GM23338 (cell line): ENCODE data around the gene CCNYL1.
A peak's percentile ranks its signal among the peaks of the same experiment; 100 is the strongest.

Experiments
- CREB1 ChIP-seq: fragments of 250-450 bp; sonication (Bioruptor Pico); IDR thresholded peaks from 2 replicates; pipeline ENCODE4 v1.5.0; 2020; ENCODE audit warnings: low read depth, mild to moderate bottlenecking, moderate library complexity
- EZH2 ChIP-seq: fragments of 200-600 bp; sonication (generic); IDR thresholded peaks from one replicate; pipeline ENCODE4 v1.8.0; 2017; ENCODE audit warnings: antibody characterized with exemption, mild to moderate bottlenecking, low read depth; ENCODE audit not compliant: unreplicated experiment
- EZH2phosphoT487 ChIP-seq: fragments of 200-600 bp; sonication (generic); IDR thresholded peaks from one replicate; pipeline ENCODE4 v1.8.1; 2018; ENCODE audit warnings: antibody characterized with exemption; ENCODE audit not compliant: unreplicated experiment
- JUNB ChIP-seq: IDR thresholded peaks from one replicate; pipeline ENCODE4 v1.6.1; 2016; ENCODE audit warnings: antibody characterized with exemption; ENCODE audit not compliant: unreplicated experiment
- NANOG ChIP-seq: IDR thresholded peaks from 2 replicates; pipeline ENCODE4 v1.6.1; 2016; ENCODE audit warnings: antibody characterized with exemption, borderline replicate concordance
- POLR2AphosphoS5 ChIP-seq: IDR thresholded peaks from 2 replicates; pipeline ENCODE4 v1.6.1; 2016; ENCODE audit warnings: antibody characterized with exemption, low read depth
- STAT1 ChIP-seq: IDR thresholded peaks from one replicate; pipeline ENCODE4 v1.6.1; 2016; ENCODE audit warnings: antibody characterized with exemption; ENCODE audit not compliant: unreplicated experiment
- ZNF114 ChIP-seq: fragments of 250-450 bp; sonication (Bioruptor Pico); IDR thresholded peaks from 2 replicates; pipeline ENCODE4 v1.5.0; 2020; ENCODE audit warnings: mild to moderate bottlenecking, moderate library complexity
- TF ChIP-seq, protein P1 (sequence below), 2 experiments: fragments of 200-600 bp in 1 of 2; sonication (generic) in 1 of 2; conservative IDR thresholded peaks; 2 replicates each; pipeline versions ENCODE4 v1.5.1 to v1.6.1; 2016 to 2017; ENCODE audit warnings: antibody characterized with exemption in 2 of 2, low read depth in 2 of 2, mild to moderate bottlenecking in 2 of 2, moderate library complexity in 1 of 2
- TF ChIP-seq, protein P2 (sequence below): IDR thresholded peaks from one replicate; pipeline ENCODE4 v1.6.1; 2018; ENCODE audit warnings: antibody characterized with exemption; ENCODE audit not compliant: unreplicated experiment
- TF ChIP-seq, protein P3 (sequence below): IDR thresholded peaks from 2 replicates; pipeline ENCODE4 v1.6.1; 2016; ENCODE audit warnings: antibody characterized with exemption

DNA sequence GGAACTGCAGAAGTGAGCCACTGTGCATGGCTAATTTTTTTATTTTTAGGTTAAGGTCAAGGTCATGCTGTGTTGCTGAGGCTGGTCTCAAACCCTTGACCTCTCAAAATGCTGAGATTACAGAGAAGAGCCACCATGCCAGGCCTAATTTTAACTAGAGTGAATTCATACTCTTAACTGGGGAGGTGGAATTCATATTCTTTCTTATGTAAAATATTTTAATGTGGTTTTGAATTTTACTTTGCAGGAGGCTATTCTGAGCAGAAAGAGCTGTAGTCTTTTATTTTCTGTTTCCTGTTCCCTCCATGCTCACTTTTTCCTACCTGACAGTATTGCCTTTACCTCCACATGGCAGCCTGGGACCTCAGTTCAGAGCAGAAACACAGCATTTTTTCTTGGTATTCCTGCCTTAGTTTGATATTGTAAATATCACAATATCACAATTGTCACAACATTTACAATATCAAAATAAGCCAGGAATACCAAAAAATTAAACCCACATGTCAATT lies 37.1 kb upstream of the CCNYL1 start:
- TF ChIP-seq, protein P1, sequence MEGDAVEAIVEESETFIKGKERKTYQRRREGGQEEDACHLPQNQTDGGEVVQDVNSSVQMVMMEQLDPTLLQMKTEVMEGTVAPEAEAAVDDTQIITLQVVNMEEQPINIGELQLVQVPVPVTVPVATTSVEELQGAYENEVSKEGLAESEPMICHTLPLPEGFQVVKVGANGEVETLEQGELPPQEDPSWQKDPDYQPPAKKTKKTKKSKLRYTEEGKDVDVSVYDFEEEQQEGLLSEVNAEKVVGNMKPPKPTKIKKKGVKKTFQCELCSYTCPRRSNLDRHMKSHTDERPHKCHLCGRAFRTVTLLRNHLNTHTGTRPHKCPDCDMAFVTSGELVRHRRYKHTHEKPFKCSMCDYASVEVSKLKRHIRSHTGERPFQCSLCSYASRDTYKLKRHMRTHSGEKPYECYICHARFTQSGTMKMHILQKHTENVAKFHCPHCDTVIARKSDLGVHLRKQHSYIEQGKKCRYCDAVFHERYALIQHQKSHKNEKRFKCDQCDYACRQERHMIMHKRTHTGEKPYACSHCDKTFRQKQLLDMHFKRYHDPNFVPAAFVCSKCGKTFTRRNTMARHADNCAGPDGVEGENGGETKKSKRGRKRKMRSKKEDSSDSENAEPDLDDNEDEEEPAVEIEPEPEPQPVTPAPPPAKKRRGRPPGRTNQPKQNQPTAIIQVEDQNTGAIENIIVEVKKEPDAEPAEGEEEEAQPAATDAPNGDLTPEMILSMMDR (conservative IDR thresholded peaks at IDR 0.05; ENCODE audit: low read depth in 2 of 2) = no peak
- no peak for TF ChIP-seq POLR2AphosphoS5
- TF ChIP-seq EZH2phosphoT487 = no peak
- no peak for TF ChIP-seq CREB1 (CRISPR knock-in tag)
- TF ChIP-seq EZH2 = no peak
- TF ChIP-seq, protein P2, sequence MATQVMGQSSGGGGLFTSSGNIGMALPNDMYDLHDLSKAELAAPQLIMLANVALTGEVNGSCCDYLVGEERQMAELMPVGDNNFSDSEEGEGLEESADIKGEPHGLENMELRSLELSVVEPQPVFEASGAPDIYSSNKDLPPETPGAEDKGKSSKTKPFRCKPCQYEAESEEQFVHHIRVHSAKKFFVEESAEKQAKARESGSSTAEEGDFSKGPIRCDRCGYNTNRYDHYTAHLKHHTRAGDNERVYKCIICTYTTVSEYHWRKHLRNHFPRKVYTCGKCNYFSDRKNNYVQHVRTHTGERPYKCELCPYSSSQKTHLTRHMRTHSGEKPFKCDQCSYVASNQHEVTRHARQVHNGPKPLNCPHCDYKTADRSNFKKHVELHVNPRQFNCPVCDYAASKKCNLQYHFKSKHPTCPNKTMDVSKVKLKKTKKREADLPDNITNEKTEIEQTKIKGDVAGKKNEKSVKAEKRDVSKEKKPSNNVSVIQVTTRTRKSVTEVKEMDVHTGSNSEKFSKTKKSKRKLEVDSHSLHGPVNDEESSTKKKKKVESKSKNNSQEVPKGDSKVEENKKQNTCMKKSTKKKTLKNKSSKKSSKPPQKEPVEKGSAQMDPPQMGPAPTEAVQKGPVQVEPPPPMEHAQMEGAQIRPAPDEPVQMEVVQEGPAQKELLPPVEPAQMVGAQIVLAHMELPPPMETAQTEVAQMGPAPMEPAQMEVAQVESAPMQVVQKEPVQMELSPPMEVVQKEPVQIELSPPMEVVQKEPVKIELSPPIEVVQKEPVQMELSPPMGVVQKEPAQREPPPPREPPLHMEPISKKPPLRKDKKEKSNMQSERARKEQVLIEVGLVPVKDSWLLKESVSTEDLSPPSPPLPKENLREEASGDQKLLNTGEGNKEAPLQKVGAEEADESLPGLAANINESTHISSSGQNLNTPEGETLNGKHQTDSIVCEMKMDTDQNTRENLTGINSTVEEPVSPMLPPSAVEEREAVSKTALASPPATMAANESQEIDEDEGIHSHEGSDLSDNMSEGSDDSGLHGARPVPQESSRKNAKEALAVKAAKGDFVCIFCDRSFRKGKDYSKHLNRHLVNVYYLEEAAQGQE = no peak
- TF ChIP-seq JUNB = no peak
- TF ChIP-seq NANOG = peak; percentile 45; the same call in 1 of the 2 replicates
- TF ChIP-seq ZNF114 = no peak
- TF ChIP-seq, protein P3, sequence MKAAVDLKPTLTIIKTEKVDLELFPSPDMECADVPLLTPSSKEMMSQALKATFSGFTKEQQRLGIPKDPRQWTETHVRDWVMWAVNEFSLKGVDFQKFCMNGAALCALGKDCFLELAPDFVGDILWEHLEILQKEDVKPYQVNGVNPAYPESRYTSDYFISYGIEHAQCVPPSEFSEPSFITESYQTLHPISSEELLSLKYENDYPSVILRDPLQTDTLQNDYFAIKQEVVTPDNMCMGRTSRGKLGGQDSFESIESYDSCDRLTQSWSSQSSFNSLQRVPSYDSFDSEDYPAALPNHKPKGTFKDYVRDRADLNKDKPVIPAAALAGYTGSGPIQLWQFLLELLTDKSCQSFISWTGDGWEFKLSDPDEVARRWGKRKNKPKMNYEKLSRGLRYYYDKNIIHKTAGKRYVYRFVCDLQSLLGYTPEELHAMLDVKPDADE = no peak
- no peak for TF ChIP-seq STAT1
